Osteoblast (primary cell): ENCODE results near the gene KLC1. TPM values are rescaled to one million over a fixed set of nuclear protein-coding genes. Genes with fewer than 3 reads are reported as not detected.

Experiments
- DNase-seq: peaks from one replicate; pipeline ENCODE4 v3.0.0; 2011; ENCODE audit warnings: low spot score, mixed read lengths; ENCODE audit not compliant: insufficient read length; ENCODE audit errors: missing footprints
- H2AFZ ChIP-seq: 2 replicates; pipeline ENCODE4 v1.6.0; 2011; ENCODE audit warnings: mild to moderate bottlenecking, low read length
- H3K27ac ChIP-seq: 2 replicates; pipeline ENCODE4 v1.5.1; 2011; ENCODE audit warnings: mild to moderate bottlenecking, low read depth, low read length, moderate library complexity
- H3K27me3 ChIP-seq: 2 replicates; pipeline ENCODE4 v1.6.0; 2012; ENCODE audit warnings: mild to moderate bottlenecking, control low read depth, inconsistent platforms, low read length, moderate library complexity; ENCODE audit not compliant: insufficient read depth
- H3K36me3 ChIP-seq: 2 replicates; pipeline ENCODE4 v1.5.1; 2011; ENCODE audit warnings: mild to moderate bottlenecking, low read length, control low read depth, moderate library complexity; ENCODE audit not compliant: insufficient read depth
- H3K4me1 ChIP-seq: 2 replicates; pipeline ENCODE4 v1.5.1; 2011; ENCODE audit warnings: mild to moderate bottlenecking, low read length, control low read depth, moderate library complexity; ENCODE audit not compliant: insufficient read depth
- H3K4me2 ChIP-seq: 2 replicates; pipeline ENCODE4 v1.6.0; 2011; ENCODE audit warnings: mild to moderate bottlenecking, low read length; ENCODE audit not compliant: insufficient read depth
- H3K4me3 ChIP-seq: fragments of 200-600 bp; sonication (generic); 3 replicates; pipeline ENCODE4 v1.5.1; 2012; ENCODE audit warnings: mild to moderate bottlenecking, low read length, inconsistent platforms; ENCODE audit not compliant: insufficient read depth
- H3K79me2 ChIP-seq: 2 replicates; pipeline ENCODE4 v1.6.0; 2012; ENCODE audit warnings: mild to moderate bottlenecking, low read length, control low read depth, inconsistent platforms; ENCODE audit not compliant: insufficient read depth
- H3K9me3 ChIP-seq: 2 replicates; pipeline ENCODE4 v1.5.1; 2011; ENCODE audit warnings: low read depth, low read length, control low read depth
- H4K20me1 ChIP-seq: 2 replicates; pipeline ENCODE4 v1.6.0; 2012; ENCODE audit warnings: mild to moderate bottlenecking, low read length, control low read depth; ENCODE audit not compliant: insufficient read depth
- total RNA-seq: library from RNA; depleted of rRNA; stranded (reverse); fragments of >200 nt; gene quantifications from 2 replicates; pipeline ENCODE4 v1.2.3, GENCODE V29; 2012
- TF ChIP-seq, protein P1 (sequence below): IDR thresholded peaks from 2 replicates; pipeline ENCODE4 v1.5.1; 2011; ENCODE audit warnings: mild to moderate bottlenecking, low read depth, low read length, moderate library complexity; ENCODE audit errors: extremely low read depth

KLC1 gene
- total RNA-seq, 1 donor: 205 TPM

DNA sequence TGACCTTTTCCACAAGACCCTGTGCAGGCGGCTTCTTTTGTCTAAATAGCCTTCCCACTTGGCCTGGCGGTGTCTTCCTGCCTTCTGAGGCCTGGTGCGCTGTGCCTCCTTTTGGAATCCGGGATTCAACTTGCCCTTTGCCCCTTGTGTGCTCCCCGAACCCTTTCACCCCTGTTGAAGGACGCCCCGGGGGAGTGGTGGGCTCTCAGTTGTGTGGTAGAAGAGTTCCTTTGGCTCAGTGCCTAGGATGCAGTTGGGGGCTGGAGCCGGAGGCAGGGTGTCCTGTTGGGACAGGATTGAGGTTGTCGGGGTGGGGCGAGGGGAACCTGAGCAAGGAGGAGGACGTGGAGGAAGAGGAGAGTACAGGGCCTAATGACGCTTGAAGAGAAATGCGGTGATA, 34.5 kb downstream of the KLC1 start:
- H3K79me2 ChIP-seq: peaks cover 79% of the 10 kb centered on the region

DNA sequence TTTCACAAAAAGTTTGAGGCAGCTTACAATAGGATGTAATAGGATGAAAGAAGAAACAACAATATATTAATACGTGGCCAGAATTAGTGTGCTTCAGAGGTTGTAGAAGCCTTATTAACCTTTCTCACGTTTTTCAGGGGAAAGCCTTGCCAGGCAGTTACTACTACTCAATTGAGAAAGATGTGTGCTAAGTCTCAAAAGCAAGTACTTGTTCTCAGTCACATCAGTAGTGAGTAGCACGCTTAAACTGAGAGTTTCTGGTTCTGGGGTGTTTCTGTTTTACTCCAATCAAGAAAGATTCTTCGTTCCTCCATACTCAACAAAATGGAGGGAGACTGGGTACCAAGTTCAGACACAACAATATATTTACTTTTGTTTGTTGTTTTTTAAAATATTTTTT, 38.7 kb downstream of the KLC1 start:
- Histone ChIP-seq H4K20me1 (peaks cover 11% of the 10 kb centered on the region), H3K27ac (no peak overlapping the region), H3K9me3 (no peaks in the 10 kb centered on the region), H3K79me2 (peaks cover 72% of the 10 kb centered on the region), H3K36me3 (peaks cover 63% of the 10 kb centered on the region), H3K27me3 (no peaks in the 10 kb centered on the region), H3K4me3 (no peak overlapping the region), H2AFZ (no peak overlapping the region), H3K4me2 (no peak overlapping the region), H3K4me1 (peaks cover 16% of the 10 kb centered on the region)
- TF ChIP-seq, protein P1, sequence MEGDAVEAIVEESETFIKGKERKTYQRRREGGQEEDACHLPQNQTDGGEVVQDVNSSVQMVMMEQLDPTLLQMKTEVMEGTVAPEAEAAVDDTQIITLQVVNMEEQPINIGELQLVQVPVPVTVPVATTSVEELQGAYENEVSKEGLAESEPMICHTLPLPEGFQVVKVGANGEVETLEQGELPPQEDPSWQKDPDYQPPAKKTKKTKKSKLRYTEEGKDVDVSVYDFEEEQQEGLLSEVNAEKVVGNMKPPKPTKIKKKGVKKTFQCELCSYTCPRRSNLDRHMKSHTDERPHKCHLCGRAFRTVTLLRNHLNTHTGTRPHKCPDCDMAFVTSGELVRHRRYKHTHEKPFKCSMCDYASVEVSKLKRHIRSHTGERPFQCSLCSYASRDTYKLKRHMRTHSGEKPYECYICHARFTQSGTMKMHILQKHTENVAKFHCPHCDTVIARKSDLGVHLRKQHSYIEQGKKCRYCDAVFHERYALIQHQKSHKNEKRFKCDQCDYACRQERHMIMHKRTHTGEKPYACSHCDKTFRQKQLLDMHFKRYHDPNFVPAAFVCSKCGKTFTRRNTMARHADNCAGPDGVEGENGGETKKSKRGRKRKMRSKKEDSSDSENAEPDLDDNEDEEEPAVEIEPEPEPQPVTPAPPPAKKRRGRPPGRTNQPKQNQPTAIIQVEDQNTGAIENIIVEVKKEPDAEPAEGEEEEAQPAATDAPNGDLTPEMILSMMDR: no peak
- no peak for DNase-seq

More for the DNA sequence above, 34.5 kb downstream of the KLC1 start:
- peaks cover 6% of the 10 kb centered on the region for H4K20me1 ChIP-seq
- peak overlapping the region; percentile 69 for H3K4me2 ChIP-seq
- no peak for DNase-seq
- peak overlapping the region; percentile 6 for H3K4me3 ChIP-seq
- TF ChIP-seq, protein P1: no peak
- peak overlapping the region; percentile 97 for H3K27ac ChIP-seq
- H2AFZ ChIP-seq: no peak overlapping the region
- H3K4me1 ChIP-seq: peaks cover 21% of the 10 kb centered on the region
- H3K27me3 ChIP-seq: no peaks in the 10 kb centered on the region
- H3K36me3 ChIP-seq: peaks cover 59% of the 10 kb centered on the region
- H3K9me3 ChIP-seq: no peaks in the 10 kb centered on the region

DNA sequence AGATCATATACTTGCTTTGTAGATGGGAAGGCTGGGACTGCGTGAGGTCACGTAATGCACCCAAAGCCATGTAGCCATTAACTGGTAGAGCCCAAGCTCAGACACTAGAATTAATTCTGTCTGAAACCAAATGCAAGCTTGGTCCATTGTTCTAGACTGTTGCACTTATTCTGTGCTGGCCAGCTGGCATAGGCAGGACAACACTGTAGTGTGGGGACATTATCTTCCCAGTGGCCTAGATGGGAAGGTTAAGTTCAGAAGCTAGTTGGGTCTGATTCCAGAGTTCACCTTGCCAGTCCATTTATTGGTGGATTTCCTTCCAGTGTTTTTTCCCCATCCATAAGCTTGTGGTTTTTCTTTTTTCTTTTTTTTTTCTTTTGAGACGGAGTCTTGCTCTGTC, 39.1 kb downstream of the KLC1 start:
- peaks cover 65% of the 10 kb centered on the region for H3K36me3 ChIP-seq

DNA sequence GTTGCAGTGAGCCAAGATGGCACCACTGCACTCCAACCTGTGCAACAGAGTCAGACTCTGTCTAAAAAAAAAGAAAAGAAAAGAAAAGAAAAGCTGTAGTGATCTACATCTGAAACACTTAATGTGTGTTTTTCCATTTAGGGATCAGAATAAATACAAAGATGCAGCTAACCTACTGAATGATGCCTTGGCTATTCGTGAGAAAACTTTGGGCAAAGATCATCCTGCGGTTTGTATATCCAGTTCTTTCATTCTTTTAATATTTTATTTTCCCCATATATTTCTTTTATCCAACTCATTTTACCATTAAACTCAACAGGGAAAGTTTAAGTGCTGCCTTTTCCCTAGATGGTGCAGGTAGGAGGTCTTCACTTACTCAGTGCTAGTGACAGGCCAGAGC, 40.4 kb downstream of the KLC1 start:
- DNase-seq: no peak
- H3K27me3 ChIP-seq: no peaks in the 10 kb centered on the region
- H3K27ac ChIP-seq: no peak overlapping the region
- H3K4me2 ChIP-seq: no peak overlapping the region
- TF ChIP-seq, protein P1: no peak
- peaks cover 66% of the 10 kb centered on the region for H3K79me2 ChIP-seq
- peaks cover 11% of the 10 kb centered on the region for H4K20me1 ChIP-seq
- no peak overlapping the region for H2AFZ ChIP-seq
- H3K4me1 ChIP-seq: peaks cover 5% of the 10 kb centered on the region
- peaks cover 75% of the 10 kb centered on the region for H3K36me3 ChIP-seq
- H3K9me3 ChIP-seq: no peaks in the 10 kb centered on the region
- H3K4me3 ChIP-seq: no peak overlapping the region

More for the DNA sequence above, 39.1 kb downstream of the KLC1 start:
- no peak overlapping the region for H3K4me2 ChIP-seq
- peaks cover 16% of the 10 kb centered on the region for H3K4me1 ChIP-seq
- H2AFZ ChIP-seq: no peak overlapping the region
- H3K27me3 ChIP-seq: no peaks in the 10 kb centered on the region
- H3K4me3 ChIP-seq: no peak overlapping the region
- H3K79me2 ChIP-seq: peaks cover 72% of the 10 kb centered on the region
- DNase-seq: no peak
- TF ChIP-seq, protein P1: no peak
- no peak overlapping the region for H3K27ac ChIP-seq
- H3K9me3 ChIP-seq: no peaks in the 10 kb centered on the region
- peaks cover 11% of the 10 kb centered on the region for H4K20me1 ChIP-seq
